ENCODE measurements around the gene SNX20.

Gene SNX20, protein sequence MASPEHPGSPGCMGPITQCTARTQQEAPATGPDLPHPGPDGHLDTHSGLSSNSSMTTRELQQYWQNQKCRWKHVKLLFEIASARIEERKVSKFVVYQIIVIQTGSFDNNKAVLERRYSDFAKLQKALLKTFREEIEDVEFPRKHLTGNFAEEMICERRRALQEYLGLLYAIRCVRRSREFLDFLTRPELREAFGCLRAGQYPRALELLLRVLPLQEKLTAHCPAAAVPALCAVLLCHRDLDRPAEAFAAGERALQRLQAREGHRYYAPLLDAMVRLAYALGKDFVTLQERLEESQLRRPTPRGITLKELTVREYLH

DNA sequence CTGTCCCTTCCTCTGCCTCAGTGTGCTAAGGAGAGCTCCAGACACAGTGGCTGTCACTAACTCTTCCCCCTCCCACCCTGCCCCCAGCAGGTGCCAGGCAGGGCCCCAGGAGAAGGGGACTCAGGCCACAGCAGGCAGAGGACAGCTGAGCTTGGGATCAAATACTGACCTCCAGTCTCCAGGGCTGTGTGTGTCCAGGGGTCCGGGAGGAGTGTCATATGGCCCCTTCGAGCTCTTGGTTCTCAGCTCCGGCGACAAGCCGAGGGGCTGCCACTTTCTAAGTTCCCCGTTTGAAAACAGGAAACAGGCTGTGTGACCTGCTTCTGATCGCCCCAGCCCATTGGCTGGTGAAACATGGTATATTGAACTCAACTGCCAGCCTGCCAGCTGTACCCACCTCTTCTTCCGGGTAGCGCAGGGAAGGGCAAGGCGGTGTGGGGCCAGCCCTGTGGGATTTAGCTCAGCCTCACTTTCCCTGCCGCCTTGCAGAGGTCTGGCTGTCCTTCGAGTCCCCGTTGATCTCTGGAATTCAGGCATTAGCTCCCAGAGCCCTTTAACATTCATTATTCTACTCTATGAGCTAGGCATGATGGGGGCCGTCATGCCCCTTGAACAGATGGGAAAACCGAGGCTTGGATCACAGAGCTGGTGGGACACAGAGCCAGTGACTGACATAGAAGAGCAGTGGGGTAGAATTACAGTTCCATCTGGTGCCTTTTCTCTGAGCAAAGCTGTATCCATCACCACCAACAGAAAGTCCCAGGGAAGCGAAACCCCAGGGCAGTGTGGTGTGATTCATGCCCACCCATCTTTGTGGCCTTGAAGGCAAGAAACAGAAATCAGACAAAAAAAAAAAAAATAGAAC is at the start of gene SNX20:
TSS of gene SNX20 (minus strand) at position 292 of the 865 bp plus-strand sequence. CDS start 3,786 bp downstream, outside the sequence.
- peak; percentile 66 for DNase-seq

DNA sequence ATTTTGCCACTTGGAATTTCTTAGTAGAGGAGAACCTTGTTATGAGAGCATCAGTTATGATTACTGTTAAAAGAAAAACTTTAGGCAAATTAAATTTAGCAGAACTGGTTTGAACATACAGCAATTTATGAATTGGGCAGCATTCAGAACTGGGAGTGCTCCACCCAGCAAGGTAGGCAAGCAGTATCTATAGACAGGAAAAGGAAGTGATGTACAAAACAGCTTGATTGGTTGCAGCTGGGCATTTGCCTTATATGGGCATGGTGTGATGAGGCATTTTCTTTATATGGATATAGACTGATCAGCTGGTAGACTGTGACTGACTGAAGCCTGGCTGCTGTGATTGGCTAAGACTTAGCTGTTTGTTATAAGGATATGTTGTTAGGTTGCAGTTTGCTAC is 43.2 kb upstream of the SNX20 start:
- no peak for DNase-seq

DNA sequence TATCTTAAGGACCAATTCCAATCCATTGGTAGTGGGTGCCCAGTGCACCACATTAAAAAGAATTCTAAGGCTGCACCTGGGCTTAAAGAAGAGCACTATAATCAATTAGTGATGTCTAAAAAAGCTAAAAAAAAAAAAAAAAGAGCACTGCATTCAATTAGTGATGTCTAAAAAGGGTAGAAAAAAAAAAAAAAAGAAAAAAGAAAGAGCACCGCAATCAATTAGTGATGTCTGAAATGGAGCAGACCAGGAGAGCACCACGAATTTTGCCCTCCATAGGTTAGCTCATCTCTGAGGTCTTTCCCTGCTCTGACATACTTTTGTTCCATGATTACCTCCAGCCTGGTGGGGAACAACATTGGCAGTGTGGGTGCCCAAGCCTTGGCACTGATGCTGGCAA is 41.8 kb upstream of the SNX20 start:
- no peak for DNase-seq

DNA sequence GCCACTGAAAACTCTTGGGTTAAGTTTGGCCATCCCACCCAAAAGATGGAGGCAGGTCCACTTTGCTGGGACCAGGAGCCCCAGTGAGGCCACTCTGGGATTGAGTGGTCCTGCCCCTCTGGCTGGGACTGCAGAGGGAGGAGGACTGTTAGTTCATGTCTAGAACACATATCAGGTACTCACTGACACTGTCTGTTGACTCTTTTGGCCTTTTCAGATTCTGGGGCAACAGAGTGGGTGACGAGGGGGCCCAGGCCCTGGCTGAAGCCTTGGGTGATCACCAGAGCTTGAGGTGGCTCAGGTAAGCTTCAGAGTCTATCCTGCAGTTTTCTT is 41.3 kb upstream of the SNX20 start:
- DNase-seq = no peak

DNA sequence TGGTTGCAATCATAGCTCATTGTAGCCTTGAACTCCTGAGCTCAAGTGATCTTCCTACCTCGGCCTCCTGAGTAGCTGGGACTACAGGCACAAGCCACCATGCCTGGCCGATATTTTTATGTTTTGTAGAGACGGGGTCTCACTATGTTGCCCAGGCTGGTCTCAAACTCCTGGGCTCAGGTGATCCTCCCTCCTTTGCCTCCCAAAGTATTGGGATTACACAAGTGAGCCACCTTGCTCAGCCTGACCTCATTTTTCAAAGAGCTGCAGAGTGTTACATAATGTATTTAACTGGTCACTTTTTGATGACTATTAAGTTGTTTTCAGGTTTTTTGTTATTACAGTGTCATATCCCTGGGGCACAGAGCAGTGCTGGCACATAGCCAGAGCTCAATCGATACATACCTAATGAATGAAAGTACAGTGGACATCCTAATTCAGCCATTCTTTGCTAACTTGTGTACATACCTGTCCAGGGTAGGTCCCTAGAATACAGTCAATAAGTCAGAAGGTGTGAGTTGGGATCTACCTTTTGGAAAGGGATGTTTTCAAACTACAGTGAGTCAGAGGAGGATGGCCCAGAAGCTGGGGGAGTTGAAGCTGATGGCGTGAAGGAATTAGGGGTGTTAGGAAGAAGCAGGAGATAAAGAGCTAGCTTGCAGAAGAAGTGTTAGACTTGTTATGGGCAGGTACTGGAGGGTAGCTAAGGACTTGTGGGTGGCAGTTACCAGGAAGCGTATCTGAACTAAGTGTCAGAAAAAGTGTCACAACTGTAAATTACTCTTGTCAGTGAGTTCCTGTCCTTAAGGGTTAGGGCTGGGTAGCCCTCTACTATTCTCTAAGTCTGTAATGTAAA is 40.7 kb upstream of the SNX20 start:
- no peak for DNase-seq

DNA sequence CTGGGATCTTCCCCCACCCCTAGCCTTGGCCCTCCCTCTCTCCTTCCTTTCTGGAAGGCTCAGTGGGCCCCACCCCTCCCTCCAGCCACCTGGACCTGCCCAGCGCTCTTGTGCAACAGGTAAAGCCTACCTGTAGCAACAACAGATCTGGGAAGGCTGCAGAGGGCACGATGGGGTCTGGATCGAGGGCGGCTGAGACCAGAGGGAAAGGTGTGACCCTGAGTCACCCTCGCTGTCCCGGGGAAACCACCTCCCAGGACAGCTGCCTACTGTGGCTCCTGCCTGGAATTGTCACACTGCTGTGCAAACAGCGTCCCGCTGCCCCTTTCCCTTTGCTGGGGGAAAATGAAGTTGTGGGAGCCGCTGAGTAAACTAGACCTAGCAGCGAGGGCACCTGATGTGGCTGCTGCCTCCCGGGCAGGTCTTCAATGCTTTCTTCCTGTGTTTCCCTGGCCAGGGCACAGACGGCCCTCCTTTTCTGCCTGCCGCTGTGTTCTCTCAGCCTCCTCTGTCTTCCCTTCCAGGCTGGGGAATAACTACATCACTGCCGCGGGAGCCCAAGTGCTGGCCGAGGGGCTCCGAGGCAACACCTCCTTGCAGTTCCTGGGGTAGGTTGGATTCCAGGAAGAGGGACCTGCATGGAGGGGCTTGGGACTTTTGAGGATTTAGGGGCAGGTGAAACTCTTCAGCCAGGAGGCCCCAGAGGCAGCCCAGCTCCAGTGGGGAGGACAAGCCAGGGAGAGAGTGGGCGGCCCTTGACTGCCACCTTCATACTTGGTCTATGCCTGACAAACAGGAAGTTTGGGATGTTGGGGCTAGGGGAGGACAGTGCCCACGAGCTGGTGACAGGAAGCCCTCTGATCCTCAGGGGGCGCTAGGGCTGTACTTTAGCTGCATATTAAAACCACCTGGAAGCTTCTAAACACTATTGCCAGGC is 38.6 kb upstream of the SNX20 start:
- no peak for DNase-seq

DNA sequence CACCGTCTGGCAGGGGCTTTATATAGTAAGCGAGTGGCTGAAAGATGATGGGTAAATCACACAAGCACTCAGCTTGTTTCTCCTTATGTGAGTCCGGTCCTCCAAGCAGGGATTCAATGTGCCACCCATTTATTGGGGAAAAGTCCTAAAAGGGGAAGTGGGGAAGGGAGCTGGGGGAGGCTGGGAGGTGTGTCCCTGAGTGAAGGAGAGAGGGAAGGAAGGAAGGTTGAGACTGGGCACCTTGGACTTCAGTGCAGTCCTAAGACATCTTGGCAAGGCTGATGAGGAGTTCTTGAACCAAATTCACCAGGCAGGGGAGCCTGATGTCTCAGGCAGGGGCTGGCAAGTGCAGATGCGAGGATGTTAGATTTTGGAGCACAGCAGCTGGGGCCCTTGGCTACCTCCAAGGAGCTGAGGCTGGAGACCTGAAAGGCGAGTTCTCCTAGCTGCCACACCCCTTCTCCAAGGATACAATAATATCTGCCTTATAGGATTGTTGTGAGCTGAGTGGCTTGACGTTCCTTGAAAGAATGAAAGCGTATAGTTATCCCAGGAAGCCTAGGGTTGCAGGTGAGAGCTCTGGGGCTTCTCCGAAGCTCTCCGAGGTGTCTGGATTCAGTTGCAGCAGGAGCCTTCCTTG is 37.8 kb upstream of the SNX20 start:
- no peak for DNase-seq

DNA sequence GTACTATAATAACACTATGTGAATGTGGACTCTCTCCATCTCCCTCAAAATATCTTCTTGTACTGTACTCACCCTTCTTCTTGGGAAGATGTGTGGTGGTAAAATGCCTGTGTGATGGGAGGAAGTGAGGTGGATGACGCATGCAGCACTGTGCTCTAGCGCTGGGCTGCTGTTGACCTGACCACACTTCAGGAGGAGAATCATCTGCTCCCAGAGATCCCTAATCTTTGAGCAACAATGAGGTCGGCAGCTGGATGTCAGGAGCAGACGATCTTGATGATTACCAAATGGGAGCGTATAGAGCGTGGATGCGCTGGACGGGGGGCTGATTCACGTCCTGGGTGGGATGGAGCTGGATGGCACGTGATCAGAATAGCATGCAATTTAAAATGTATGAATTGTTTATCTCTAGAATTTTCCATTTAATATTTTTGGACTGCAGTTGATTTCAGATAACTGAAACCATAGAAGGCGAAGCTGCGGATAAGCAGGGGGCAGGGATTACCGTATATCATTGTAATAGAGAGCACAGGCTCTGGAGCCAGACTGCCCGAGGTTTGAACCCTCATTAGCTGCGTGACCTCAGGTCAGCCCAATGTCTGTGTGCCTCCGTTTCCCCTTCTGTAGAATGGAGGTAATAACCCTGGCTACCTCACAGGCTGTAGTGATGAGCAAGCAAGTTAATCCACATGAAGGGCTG is 37.1 kb upstream of the SNX20 start:
- DNase-seq = no peak

DNA sequence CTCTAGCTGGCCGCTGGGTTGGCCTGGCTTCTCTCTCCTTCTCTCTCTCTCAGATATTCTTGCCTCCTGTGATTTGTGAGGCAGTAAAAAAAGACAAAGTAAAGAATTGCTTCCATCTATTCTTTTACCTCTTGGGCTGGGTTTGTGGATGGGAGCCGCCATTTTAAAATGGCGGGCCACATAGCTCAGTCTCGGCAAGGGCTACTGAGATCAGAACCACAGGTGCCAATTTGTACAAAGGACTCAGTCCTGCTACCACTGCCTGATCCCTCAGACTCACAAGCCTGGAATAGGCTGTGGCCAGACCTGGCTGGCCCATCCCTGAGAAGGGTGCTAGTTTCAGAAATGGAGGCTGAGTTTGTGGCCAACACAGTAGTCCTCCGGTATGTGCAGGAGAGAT is 36.4 kb upstream of the SNX20 start:
- no peak for DNase-seq

DNA sequence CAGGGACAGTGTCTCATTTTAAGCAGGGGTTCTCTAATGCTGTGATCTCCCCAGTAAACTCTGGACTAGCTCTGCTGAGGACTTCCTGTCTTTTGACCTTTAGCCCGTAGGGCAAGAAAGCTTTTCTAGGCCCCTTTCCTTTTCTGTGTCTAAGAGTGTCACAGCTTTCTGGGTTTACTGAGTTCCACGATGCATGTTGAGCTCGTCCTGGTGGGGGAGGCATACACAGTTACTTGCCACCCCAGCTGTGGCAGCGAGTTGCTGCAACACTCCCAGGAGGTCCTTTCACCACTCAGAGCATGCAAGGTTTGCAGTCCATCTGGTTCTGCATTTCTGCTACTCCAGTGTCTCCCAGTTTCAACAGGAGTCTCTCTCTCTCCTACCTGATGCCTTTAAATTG is 36.0 kb upstream of the SNX20 start:
- no peak for DNase-seq

DNA sequence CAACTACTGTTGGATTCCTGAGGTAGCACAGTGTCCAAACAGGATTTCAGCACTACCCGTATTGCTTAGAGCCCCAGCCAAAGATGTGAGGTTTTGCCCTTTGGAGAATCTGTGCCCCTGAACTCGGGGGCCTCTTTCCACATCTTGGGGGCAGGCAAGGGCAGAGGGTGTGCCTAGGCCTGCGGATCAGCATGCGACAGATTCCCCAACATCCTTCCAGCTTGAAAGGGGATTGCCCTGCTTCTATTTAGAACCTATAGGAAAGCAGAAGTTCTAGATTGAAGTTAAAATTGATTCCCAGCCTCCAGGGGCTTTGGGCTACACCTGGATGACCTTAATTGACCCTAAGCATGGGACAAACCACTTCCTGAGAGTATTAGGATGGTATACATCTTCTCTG is 31.8 kb upstream of the SNX20 start:
- DNase-seq = no peak

DNA sequence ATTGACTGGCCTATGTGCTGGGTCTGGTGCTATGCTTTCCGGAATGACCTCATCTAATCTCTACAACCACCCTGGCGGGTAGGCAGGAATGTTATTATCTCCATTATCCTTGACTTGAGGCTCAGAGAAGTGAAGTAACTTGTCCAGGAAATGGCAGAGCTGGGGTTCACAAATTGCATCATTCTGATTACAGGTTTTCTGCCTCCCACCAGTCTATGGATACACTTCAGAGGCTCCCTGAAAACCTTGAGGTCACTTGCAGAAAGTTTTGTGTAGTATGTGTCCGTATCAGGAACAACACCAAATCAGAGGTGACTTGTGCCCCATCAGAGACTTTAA is 31.4 kb upstream of the SNX20 start:
- no peak for DNase-seq

DNA sequence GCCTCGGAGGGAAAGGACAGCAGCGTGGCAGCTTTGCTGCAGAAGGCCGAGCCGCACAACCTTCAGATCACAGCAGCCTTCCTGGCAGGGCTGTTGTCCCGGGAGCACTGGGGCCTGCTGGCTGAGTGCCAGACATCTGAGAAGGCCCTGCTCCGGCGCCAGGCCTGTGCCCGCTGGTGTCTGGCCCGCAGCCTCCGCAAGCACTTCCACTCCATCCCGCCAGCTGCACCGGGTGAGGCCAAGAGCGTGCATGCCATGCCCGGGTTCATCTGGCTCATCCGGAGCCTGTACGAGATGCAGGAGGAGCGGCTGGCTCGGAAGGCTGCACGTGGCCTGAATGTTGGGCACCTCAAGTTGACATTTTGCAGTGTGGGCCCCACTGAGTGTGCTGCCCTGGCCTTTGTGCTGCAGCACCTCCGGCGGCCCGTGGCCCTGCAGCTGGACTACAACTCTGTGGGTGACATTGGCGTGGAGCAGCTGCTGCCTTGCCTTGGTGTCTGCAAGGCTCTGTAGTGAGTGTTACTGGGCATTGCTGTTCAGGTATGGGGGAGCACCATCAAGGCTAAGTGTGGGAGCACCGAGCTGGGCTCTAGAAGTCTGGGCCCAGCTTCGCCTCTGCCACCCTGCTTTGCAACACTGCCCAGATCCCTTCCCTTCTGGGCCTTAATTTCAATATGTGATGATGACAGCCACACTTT is 30.9 kb upstream of the SNX20 start:
- no peak for DNase-seq

DNA sequence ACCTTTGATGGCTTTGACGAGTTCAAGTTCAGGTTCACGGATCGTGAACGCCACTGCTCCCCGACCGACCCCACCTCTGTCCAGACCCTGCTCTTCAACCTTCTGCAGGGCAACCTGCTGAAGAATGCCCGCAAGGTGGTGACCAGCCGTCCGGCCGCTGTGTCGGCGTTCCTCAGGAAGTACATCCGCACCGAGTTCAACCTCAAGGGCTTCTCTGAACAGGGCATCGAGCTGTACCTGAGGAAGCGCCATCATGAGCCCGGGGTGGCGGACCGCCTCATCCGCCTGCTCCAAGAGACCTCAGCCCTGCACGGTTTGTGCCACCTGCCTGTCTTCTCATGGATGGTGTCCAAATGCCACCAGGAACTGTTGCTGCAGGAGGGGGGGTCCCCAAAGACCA is 29.9 kb upstream of the SNX20 start:
- no peak for DNase-seq

DNA sequence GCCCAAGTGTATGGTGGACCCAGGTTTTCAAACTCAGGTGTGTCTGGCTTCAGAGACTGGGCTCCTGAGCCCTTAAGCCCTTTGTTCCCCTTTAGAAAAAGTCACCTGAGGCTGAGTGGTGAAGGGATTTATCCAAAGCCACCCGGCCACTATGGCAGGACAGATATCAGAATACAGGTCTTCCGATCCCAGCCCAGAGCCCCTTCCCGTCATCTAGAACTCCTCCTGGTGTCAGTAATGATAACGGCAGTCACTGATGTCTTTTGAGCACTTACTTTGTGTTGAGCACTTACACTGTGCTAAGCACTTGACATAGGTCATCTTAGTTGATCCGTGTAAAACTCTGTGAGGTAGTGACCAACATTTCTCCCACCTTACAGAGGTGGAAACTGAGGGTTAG is 28.9 kb upstream of the SNX20 start:
- DNase-seq = no peak

DNA sequence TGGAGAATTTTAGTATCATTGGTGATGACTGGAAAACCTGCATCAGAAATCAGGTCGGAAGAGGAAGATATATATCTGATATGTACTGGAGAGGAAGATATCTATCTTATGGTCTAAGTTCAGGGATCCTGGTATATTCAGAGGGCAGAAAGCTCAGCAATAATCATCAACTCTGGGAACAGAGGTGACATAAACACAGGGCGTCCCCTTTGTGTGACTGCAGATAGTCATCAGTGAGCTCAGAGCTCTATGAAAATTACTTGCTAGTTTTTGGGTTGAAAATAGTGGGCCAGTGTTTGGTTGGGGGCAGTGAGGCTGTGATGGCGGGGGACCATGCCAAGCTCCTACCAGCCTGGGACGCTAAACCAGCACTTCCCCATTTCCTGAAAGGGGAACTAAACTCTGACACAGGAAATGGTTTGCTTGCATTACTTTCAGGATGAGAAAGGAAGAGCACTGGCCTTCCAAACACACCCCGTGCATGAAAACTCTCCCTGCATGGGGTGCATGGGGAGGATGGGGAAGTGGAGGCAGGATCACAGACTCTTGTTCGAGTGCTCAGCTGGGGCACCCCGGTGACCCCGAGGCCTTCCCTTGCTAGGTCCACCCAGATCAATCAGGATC is 28.1 kb upstream of the SNX20 start:
- no peak for DNase-seq

DNA sequence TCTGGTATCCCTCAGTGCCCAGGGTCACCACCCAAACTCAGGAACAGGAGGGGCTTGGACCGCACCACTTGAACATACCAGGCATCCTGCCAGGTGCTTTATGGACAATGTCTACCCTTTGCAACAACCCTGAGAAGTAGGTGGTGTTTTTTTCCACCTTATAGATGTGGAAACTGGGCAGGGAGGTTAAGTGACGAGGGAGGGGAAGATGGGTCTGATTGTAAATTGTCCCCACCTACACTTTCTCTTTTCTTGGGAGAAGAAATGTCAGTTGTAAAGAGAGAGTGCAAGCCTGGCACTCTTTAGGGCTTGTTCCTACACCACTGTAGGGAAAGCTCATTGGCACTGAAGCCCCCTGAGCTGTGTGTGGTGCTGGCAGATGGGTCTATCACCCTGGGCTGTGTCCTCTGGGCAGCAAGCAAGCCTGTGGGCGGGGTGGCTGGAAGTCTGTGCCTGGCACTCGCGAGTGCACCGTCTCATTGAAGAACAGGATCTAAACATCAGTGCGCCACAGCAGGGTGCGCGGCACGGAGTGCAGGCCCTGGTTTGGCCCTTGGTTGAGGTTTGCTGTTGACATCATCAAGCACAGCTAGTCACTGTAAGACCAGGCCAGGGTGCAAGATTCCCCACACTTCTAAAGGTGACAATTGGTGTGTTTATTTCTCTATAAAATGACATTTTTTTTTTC is 27.4 kb upstream of the SNX20 start:
- DNase-seq = peak; percentile 33

DNA sequence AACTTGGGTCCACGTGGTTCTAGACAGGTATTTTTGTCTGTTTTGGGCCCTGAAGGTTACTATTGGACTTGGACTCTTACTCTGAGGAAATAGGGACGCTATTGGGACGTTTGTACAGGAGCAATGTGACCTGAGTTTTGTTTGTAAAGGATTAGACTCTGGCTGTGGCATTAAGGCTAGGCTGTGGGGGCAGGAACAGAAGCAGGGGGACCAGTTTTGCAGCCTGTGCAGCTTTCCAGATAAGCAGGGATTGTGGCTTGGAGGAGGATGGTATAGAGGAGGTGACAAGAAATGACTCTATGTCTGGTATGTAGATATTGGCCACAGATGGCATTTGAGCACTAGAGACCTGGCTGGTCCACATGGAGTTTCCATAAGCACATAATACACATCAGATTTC is 25.1 kb upstream of the SNX20 start:
- no peak for DNase-seq

DNA sequence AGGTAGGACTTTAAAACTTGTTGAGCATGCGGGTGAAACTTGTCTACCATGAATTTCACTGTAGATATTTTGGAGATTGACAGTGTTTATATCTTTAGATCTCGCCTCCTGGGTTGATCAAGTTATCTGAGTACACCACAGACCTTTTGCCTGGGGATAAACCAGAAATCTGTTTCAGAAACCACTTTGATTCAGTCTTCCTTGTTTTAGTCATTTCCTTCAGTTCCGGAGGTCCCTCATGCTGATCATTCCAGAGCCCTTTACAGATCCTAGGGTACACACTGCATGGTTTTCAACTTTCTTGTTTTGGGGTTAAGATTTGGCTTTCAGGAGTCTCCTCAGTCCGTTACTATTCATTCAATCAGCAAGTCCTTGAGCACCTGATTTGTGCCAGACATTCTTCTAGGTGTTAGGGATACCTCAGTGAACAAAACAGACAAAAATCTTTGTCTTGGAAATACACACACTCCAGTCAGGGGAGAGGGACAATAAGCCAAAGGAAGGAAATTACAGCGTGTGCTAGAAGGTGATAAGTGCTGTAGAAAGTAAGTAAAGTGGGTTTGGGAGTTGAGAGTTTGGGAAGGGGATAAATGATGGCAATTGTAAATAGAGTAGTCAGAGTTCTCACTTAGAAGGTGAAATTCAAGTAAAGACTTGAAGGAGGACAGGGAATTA is 24.5 kb upstream of the SNX20 start:
- DNase-seq = no peak
